ENCODE measurements around the gene GPER1. TPM values are rescaled to one million over a fixed set of nuclear protein-coding genes. Genes with fewer than 3 reads are reported as not detected.
"Not testable (repeated sequence)": the region's sequence is repeated elsewhere in the genome, so short reads cannot be mapped to it uniquely, and the experiment has no call there.

Gene GPER1
- not detected for total RNA-seq

DNA sequence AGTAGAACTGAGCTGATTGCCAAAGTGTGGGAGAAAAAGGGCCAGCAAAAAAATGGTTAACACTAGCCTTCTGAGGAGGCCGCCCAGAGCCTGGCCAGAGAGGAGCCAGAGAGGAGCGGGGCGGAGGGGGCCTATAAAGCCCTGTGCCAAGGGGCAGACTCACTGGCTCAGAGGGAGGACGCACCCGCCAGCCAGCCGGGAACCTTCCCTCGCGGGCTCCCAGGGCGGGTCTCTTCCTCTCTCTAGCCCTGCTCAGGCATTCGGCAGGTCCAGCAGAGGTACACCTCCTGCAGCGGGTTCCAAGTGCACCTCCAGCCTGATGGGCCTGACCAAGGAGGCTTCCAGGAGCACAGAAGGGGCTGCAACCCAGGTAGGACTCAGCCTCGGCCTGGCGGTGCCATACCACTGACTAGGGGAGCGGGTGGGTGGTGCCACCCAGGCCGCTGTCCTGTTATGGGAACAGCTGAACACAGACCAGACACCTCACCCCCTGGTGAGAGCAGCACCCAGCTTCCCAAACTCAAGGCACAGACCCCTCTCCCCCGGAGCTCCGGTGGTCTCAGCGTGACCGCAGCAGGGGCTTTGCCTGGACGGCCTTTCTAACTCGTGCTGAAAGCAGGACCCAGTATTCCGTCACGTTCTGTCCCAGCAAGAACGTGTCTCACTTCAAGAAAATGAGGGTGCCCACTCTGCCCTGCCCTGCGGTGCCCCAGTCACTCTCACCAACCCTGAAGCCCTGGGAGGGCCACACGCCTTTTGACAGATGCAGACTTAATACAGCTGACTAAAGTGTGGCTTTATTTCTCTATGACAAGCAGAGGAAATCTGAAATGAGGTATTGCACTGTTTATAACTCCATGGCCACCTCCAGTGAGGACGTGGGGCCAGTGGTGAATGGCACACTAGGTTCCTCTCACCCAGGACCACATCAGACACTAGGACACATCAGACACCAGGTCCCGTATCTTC lies at the start of gene GPER1:
TSS of gene GPER1 (plus strand) at position 162 of the 969 bp plus-strand sequence. CDS start 3,616 bp downstream, outside the sequence.
- DNase-seq (ENCODE audit: low spot score in 2 of 2): no peak
- Mint-ChIP-seq H3K27ac (no peak within 1 kb of the TSS), H3K36me3 (no peaks in the 10 kb centered on the region), H3K9me3 (no peaks in the 10 kb centered on the region)
- no peak for ATAC-seq

DNA sequence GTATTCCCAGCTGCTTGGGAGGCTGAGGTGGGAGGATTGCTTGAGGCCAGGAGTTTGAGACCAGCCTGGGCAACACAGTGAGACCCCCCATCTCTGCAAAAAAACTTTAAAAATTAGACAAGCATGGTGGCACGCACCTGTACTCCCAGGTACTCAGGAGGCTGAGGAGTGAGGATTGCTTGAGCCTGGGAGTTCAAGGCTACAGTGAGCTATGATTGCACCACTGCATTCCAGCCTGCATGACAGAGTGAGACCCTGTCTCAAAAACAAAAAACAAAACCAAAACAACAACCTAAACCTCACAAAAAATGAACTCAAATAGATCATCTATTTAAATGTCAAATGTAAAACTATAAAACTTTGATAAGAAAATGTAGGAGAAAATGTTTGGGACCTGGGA lies 47.7 kb upstream of the GPER1 start:
- not testable (repeated sequence) for H3K36me3 Mint-ChIP-seq; DNase-seq (ENCODE audit: low spot score in 2 of 2); H3K9me3 Mint-ChIP-seq; H3K27ac Mint-ChIP-seq; ATAC-seq

DNA sequence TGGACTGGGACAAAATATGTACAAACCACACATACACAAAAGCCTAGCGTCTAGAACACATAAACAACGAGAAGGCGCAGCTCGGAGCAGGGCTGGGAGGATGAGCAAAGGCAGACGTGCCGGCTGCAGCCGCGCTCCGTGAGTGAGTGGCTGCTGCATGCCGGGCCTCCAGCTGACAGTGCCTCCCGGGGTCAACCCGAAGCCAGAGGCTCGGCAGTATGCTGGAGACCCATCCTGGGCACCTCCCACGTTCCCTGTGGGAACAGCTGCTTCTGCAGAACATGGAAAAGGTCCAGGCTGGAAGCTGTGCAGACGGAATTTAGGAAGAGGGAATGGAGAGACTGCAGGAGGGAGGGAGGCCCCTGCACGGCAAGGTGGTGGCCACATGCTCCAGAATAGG lies 47.1 kb upstream of the GPER1 start:
- DNase-seq (ENCODE audit: low spot score in 2 of 2) (no peak), ATAC-seq (no peak)
- no peaks in the 10 kb centered on the region for H3K36me3 Mint-ChIP-seq
- no peak overlapping the region for H3K27ac Mint-ChIP-seq
- no peaks in the 10 kb centered on the region for H3K9me3 Mint-ChIP-seq

DNA sequence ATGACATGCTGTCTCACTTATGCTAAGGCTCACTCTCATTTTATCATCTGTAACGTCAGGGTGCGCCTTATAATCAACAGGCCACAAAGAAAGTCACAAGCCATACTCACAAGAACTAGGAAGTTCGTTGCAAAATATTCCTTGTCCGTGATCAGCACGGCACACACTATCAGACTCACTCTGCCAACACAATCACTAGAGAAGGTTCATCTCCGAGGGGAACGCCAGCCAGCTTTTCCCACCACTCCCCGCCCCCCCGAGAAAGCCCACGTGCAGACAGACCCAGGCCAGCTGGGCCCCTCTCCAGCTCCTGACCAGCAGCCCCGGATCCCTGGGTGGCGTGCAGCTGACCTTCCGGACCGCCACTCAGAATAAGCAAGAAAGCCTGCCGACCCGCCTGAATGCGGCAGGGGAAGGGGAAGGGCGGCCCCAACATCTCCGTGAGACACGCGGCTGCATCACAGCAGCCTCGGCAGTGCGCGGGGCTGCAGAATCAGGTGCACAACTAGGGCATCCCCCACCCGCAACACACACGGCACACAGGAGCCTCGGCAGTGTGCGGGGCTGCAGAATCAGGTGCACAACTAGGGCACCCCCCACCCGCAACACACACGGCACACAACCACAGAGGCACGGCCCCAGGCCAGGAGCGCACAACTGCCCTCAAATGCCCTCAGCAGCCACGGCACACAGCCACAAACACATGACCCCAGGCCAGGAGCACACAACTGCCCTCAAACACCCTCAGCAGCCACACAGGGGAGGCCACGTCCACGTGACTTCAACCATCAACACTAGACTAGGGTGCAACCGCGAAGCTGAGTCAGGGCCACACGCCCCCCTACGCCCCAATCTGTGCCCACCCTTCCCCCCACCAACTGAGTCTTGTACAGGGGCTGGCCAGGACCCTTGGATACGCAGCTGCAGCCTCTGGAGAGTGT lies 46.1 kb upstream of the GPER1 start:
- DNase-seq (ENCODE audit: low spot score in 2 of 2) (no peak), ATAC-seq (no peak)
- Mint-ChIP-seq H3K36me3 (no peaks in the 10 kb centered on the region), H3K27ac (peak overlapping the region in 1 of 2 donors; percentile 67), H3K9me3 (no peaks in the 10 kb centered on the region)

DNA sequence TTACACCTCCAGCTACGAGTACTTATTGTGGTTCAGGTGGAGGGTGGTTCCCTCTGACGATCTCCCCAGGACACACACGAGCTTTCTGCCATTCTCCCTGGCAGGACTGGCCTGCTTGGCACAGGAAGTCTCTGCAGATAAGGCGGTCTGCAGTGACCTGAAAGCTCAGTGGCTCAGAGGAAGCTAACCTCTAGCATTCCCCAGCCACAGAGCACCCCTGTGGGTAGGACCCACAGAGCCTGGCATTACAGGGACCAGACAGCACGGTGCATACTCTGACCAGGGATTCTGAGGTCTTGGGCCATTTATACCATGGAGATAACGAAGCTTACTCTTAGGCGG lies 45.5 kb upstream of the GPER1 start:
- Mint-ChIP-seq H3K9me3 (no peaks in the 10 kb centered on the region), H3K27ac (no peak overlapping the region), H3K36me3 (no peaks in the 10 kb centered on the region)
- DNase-seq (ENCODE audit: low spot score in 2 of 2): no peak
- no peak for ATAC-seq

DNA sequence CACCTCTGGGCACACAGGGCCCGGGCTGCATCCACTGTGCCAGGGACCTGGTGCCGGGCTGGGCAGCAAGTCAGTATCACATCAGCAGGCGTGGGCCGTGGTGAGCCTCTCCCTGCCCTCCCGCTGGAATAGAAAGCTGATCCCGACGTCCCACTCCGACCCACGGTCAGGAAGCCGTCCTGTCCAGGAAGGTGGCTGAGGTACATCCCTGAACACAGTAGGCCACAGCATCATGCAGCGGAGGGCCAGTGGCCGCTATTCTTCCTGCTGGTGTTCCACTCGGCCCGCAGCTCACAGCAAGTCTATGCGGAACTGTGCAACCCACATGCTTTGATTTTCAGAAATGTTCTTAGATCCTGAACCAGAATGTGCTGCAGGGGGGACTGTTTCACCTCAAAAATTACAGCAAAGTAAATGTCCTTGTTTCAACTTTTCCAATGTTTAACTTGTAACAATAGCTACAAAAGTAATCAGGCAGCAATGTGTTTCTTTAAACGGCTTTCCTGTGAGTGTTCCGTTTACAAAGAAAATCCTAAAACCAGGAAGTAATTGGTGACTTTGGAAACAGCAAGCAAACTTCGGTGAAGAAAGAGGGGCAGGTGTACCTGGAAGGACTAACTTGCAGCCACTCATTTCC lies 44.2 kb upstream of the GPER1 start:
- Mint-ChIP-seq H3K9me3 (no peaks in the 10 kb centered on the region), H3K27ac (peak overlapping the region in 1 of 2 donors; percentile 64), H3K36me3 (no peaks in the 10 kb centered on the region)
- ATAC-seq (no peak), DNase-seq (ENCODE audit: low spot score in 2 of 2) (no peak)

DNA sequence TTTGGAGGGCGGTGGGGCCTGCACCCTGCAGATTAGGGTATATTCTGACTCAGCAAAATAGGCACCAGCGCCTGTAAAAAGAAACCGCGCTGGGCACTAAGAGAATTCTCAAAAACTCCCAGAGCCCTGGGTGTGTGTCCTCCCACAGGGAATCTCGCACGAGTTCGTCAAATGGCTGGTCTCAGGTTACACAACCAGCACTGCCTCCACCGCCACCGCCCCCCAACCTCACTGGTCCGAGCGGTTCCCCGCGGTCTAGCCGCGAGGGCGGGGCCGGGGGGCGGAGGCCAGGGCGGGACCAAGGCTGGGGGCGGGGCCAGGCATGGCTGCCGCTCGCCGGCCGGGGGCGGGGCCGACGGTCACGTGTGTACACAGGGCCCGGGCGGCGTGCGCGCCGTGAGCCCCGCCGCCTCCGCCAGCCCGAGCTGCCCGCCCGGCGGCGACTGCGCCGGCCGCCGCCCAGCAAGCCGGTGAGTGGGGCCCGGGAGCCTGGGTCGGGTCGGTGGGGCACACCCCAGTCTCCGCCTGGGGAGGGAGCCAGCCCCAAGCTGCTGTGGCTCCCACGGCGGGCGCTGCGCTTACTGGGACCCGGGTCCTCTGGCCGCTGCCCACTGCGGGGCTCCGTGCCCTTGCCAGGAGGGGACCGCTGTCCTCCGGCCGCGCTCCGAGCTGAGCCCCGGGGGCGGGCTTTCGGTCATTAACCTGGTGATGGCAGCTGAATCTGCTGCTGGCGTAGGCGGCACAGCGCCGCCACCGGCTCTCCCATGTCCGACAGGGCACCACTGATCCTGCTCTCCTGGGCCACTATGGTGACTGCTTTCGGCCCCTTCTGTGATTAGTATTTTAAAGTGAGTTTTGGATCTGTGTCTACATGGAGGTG lies 43.5 kb upstream of the GPER1 start, which contains the start of gene GPR146:
TSS of gene GPR146 (plus strand) at position 358 of the 880 bp plus-strand sequence. CDS start 12,970 bp downstream, outside the sequence.
- ATAC-seq (peak; percentile 91 to 97), DNase-seq (ENCODE audit: low spot score in 2 of 2) (peak; percentile 91 to 97)
- no peaks in the 10 kb centered on the region for H3K36me3 Mint-ChIP-seq
- H3K27ac Mint-ChIP-seq: peak within 1 kb of the TSS in 1 of 2 donors; percentile 64
- H3K9me3 Mint-ChIP-seq: no peaks in the 10 kb centered on the region

DNA sequence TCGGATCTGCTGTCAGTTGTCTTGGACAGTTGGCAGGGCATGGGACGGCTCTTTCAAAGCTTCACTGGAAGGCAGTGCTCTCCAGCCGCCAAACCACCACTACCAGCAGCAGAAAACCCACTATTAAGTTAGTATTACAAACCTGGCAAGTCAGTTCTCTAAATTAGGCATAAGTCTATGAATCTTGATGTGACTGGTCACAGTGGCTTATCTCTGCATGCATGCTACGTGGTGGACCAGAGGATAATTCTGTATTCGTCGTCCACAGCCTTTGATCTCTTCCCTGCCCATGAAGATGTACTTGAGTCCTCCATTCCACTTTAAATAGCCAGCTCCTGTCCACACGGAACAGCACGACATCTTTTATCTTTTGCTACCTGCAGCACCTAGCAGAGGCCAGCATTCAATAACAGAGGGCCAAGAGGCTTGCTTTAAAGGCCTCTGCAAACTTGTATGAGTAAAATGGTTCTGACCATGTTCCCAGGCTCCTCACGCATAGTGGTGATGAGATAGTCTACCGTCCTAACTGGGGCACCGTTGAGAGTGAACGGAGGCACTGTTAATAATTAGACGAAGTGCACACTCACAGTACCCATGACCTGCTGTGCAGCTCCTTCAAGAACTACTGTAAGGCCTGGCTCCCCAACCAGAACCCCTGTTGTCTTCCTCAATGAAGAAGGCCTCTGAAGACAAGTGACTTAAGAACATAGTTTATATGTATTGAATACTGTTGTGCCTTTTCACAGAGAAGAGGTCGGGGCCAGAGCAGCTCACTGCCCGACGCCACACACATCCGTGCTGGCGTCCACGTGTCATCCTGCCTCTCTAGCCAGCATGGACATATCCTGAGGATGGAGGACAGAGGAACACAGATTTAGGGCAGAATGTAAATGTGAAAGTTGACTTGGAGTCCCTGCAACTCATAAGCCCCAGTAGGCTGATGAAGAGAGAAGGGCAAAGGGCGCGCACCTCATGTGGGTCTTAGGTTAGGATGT lies 42.5 kb upstream of the GPER1 start:
- Mint-ChIP-seq H3K9me3 (no peaks in the 10 kb centered on the region), H3K36me3 (no peaks in the 10 kb centered on the region), H3K27ac (peak overlapping the region in 1 of 2 donors; percentile 19)
- DNase-seq (ENCODE audit: low spot score in 2 of 2) (no peak), ATAC-seq (no peak)

DNA sequence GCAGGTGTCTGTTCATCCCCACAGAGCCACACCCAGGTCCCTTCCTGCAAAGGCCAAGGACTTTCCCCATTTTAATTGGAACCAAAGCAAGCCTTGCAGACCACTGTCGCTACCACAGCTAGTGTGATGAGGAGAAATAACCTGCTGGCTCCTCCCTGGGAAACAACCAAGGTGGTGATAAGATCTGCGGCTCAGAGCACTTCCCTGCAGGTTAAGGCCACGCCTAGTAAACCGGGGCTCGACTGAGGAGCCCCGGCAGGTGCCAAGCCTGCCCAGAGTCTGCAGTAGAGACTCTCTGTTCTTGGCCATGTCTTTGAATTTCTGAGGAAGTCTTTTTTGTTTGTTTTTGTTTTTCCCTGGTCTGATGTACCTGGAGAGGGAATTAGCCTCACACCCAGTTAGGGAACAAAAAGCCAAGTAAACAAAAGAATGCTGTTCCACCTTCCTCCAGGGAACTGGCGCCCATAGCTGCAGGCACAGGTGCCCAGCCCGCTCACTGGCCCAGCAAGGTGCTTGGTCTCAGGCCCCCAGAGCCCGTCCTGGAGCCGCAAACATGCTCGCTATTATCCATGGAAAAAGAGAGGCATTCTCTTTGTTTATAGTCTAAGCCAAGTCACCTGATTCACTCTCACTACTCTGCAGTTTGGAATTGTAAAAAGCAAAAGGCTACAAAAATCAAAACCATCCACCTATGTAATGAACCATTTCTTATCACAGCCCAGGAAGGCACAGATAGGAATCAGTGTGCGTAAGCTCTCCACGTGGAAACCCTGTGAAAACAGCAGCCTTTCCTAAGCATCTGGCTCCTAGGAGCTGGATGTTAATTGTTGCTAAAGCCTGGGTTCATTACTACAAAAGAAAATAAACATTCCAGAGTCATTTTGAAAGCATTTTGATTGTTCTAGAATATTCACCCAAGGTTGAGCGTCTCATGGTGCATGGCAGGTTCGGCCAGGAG lies 40.9 kb upstream of the GPER1 start:
- DNase-seq (ENCODE audit: low spot score in 2 of 2) (no peak), ATAC-seq (no peak)
- no peak overlapping the region for H3K27ac Mint-ChIP-seq
- H3K9me3 Mint-ChIP-seq: no peaks in the 10 kb centered on the region
- H3K36me3 Mint-ChIP-seq: no peaks in the 10 kb centered on the region

DNA sequence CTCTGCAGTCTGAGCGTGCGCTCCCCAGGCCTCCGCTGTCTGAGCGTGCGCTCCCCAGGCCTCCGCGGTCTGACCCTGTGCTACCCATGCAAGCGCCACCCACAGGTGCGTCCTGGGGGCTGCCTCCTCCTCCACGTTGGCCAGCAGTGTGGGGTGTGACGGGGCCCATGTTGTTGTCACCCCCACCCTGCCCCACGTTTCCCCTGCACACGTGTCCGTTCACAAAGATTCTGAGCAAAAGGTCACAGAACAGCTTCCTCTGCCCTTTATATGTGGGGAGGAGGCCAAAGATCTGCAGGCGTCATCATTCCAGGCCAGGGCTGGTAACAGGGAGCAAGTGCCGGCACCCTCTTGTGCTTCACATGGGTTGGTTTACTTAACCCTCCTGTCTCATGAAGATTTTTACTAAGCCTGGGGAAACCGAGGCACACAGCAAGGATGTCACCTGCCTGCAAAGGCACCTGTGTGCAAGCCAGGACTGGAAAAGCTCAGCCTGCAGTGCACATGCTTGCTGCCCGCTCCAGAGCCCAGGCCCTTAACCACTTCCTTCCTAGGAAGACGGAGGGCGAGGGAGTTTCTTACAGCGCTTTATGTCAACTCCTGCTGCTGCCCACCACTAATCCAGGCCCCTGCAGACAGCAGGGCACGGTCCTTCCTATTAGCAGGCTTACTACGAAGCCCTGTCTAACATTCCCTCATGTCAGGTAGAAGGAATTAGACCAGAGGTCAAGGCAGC lies 38.7 kb upstream of the GPER1 start:
- DNase-seq (ENCODE audit: low spot score in 2 of 2) (no peak), ATAC-seq (peak in 1 of 2 donors; percentile 4)
- Mint-ChIP-seq H3K27ac (peak overlapping the region in 1 of 2 donors; percentile 60), H3K36me3 (no peaks in the 10 kb centered on the region), H3K9me3 (no peaks in the 10 kb centered on the region)

DNA sequence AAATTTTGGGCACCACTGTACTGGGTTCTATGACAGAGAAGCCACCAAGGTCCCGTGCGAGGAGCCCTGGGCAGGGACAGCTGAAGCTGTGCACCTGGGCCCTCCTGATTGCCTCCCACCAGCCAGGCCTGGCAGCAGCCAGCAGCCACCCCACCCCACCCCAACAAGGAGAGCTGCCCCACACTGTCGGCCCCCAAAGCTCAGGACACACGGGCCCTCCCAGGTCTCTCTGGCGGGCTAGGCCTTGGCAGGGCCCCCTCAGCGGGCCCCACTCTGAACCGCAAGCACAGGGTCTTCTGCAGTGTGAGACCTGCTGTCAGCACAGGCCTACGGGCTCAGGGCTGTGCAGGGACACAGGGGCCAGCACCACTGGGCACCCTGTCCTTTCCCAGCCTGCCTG lies 38.1 kb upstream of the GPER1 start:
- ATAC-seq (no peak), DNase-seq (ENCODE audit: low spot score in 2 of 2) (no peak)
- Mint-ChIP-seq H3K9me3 (no peaks in the 10 kb centered on the region), H3K36me3 (no peaks in the 10 kb centered on the region), H3K27ac (peak overlapping the region; percentile 60 to 68)

DNA sequence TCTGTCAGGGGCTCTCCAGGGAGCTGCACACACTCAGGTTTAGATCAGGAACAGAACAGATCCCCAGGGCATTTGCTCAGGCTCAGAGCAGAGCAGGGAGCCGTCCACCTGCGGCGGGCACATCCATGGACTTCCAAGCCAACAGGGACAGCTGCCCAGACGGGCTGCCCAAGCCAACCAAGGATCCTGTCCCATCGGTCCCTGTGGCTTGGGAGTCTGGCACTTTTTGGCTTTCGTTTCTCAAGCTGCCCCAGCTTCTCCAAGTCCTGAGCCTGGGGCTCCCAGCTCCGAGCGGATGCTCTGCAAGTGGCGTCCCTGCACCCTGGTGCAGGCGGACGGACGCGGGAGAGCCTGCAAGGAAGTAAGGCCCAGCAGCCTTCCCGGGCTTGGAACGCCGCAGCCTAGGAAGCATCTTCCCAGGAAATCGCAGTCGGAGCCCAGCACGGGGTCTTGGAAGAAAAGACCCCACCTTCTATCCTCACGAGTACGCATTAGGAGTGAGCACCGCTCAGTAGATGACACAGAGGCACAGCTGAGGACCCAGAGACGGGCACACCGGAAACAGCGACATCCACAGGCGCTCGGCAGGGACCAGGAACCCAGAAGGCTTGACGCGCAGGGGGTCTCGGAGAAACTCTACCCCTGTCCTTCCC lies 37.5 kb upstream of the GPER1 start:
- H3K36me3 Mint-ChIP-seq: no peaks in the 10 kb centered on the region
- no peaks in the 10 kb centered on the region for H3K9me3 Mint-ChIP-seq
- no peak for DNase-seq (ENCODE audit: low spot score in 2 of 2)
- H3K27ac Mint-ChIP-seq: peak overlapping the region; percentile 60 to 68
- ATAC-seq: no peak
